Measurements from ENCODE around the gene HOXA11. TPM values are rescaled to one million over a fixed set of nuclear protein-coding genes. Genes with fewer than 3 reads are reported as not detected.

HOXA11 gene
- total and polyA plus RNA-seq, 11 donors: not detected

- ATAC-seq (no peak), DNase-seq (peak in 2 of 5 donors; percentile 10 to 44)
- Histone ChIP-seq H3K27ac (peak overlapping the region in 1 of 12 donors; percentile 79), H3K9me3 (no peaks in the 10 kb centered on the region), H3K36me3 (no peaks in the 10 kb centered on the region), H3K4me3 (peak overlapping the region in 2 of 12 donors; percentile 15 to 40), H3K27me3 (peaks cover 91 to 100% (median 99%) of the 10 kb centered on the region in 9 donors), H3K4me1 (peaks cover 3 to 63% (median 21%) of the 10 kb centered on the region in 12 donors)
- 5 to 7% (median 7%) methylated on average over 47 to 48 of the region's 48 CpGs for WGBS, 4 donors
- intact Hi-C loops (cut with DNase I): loop anchor here in 5 of 10 donors (10.0 kb wide), 3 partner anchors 1070 to 1290 kb away; no protein-coding TSS in a partner anchor
- TF ChIP-seq POLR2A (IDR thresholded peaks at IDR 0.05) (no peak), CTCF (IDR thresholded peaks at IDR 0.05) (no peak)
Measured at GRCh38 chr7:27154901-27155815, 29.9 kb downstream of the HOXA11 start.

GRCh38 chr7:27154369-27154768 lies 30.7 kb downstream of the HOXA11 start:
- DNase-seq: peak in 1 of 5 donors; percentile 48
- Histone ChIP-seq H3K4me1 (peaks cover 3 to 58% (median 21%) of the 10 kb centered on the region in 12 donors), H3K27me3 (peaks cover 88 to 100% (median 99%) of the 10 kb centered on the region in 9 donors), H3K36me3 (no peaks in the 10 kb centered on the region), H3K9me3 (no peaks in the 10 kb centered on the region), H3K4me3 (peak overlapping the region in 1 of 12 donors; percentile 15), H3K27ac (no peak overlapping the region)
- 14 to 22% (median 21%) methylated on average over 10 of the region's 10 CpGs for WGBS, 4 donors
- TF ChIP-seq CTCF (IDR thresholded peaks at IDR 0.05): no peak
- TF ChIP-seq POLR2A (IDR thresholded peaks at IDR 0.05): no peak
- no peak for ATAC-seq
- intact Hi-C loops (cut with DNase I): loop anchor here in 5 of 10 donors (10.0 kb wide), 3 partner anchors 1070 to 1290 kb away; no protein-coding TSS in a partner anchor

GRCh38 chr7:27153526-27153925 lies 31.5 kb downstream of the HOXA11 start:
- no peak overlapping the region for H3K4me3 ChIP-seq
- intact Hi-C loops (cut with DNase I): loop anchor here in 5 of 10 donors (10.0 kb wide), 3 partner anchors 1069 to 1289 kb away; no protein-coding TSS in a partner anchor
- H3K27me3 ChIP-seq: peaks cover 88 to 100% (median 99%) of the 10 kb centered on the region in 9 donors
- H3K36me3 ChIP-seq: no peaks in the 10 kb centered on the region
- no peaks in the 10 kb centered on the region for H3K9me3 ChIP-seq
- ATAC-seq (no peak), DNase-seq (no peak)
- peaks cover 3 to 55% (median 21%) of the 10 kb centered on the region in 12 donors for H3K4me1 ChIP-seq
- H3K27ac ChIP-seq: no peak overlapping the region
- TF ChIP-seq CTCF (IDR thresholded peaks at IDR 0.05): no peak
- TF ChIP-seq POLR2A (IDR thresholded peaks at IDR 0.05): no peak
- 22 to 31% (median 27%) methylated on average over 3 of the region's 3 CpGs for WGBS, 4 donors

All from heart left ventricle (tissue), 16 donors.